Measurements from ENCODE around the gene CLDN34. TPM values are rescaled to one million over a fixed set of nuclear protein-coding genes. Genes with fewer than 3 reads are reported as not detected.

The CLDN34 gene
- total RNA-seq, 4 donors from 2014 or later: 0.26 to 3.1 (median 1.7) TPM; not detected in 1

DNA sequence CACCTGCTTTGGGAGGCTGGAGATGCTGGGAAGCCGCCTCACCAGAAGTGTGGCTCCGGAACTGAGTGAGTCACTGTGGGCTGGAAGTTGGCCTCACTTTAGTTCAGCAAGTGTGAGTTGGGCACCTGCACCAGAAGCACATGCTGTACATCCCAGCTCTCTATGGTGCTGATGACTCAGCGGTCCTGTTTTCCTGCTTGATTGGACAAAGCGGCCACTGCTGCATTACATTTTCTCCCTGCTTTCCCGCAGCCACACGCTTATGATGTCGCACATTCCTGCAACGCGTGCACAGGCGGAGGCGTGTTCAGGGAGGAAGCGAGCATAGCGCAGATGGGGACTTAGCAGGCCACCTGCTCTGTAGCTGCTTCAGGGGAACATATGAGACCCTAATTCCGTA lies 26.7 kb upstream of the CLDN34 start:
- no peak overlapping the region for H3K4me3 ChIP-seq
- 61 to 88% methylated on average over 5 to 8 of the region's 14 CpGs for WGBS, 2 donors
- no peaks in the 10 kb centered on the region for H3K27me3 ChIP-seq
- no peak for DNase-seq
- intact Hi-C loops (cut with DNase I): no loop called here
- no peaks in the 10 kb centered on the region for H3K9me3 ChIP-seq
- peaks cover 0 to 66% (median 0%) of the 10 kb centered on the region in 3 donors for H3K36me3 ChIP-seq
- H3K4me1 ChIP-seq: no peaks in the 10 kb centered on the region
- no peak overlapping the region for H3K27ac ChIP-seq
- no peak for TF ChIP-seq POLR2A (IDR thresholded peaks at IDR 0.05)
- no peak for TF ChIP-seq CTCF (IDR thresholded peaks at IDR 0.05)

DNA sequence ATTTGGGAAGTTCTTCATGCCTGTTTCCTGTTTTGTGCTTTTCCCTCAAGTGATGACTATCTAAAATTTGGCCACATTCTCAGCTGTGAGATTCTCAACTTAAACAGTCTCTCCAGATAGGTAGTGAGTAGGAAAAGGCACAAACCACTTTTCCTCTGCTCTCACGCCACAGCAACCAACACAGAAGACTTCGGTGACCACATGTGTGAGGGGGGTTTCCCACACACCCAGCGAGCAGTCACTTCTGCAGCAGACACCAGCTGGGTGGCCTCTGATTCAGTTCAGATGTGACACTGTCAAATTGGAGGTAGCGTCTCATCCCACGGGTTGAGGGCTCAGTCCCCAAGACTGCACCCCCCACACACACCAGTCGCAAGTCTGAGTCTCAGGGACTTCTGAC lies 25.1 kb upstream of the CLDN34 start:
- intact Hi-C loops (cut with DNase I): no loop called here
- no peaks in the 10 kb centered on the region for H3K27me3 ChIP-seq
- no peaks in the 10 kb centered on the region for H3K4me1 ChIP-seq
- H3K27ac ChIP-seq: no peak overlapping the region
- H3K4me3 ChIP-seq: no peak overlapping the region
- no peak for DNase-seq
- H3K36me3 ChIP-seq: peaks cover 0 to 72% (median 0%) of the 10 kb centered on the region in 3 donors
- no peak for TF ChIP-seq POLR2A (IDR thresholded peaks at IDR 0.05)
- TF ChIP-seq CTCF (IDR thresholded peaks at IDR 0.05): no peak
- 66% methylated on average over 4 of the region's 6 CpGs; no CpG with 5 or more reads in 1 of the 2 donors for WGBS, 2 donors
- H3K9me3 ChIP-seq: no peaks in the 10 kb centered on the region

DNA sequence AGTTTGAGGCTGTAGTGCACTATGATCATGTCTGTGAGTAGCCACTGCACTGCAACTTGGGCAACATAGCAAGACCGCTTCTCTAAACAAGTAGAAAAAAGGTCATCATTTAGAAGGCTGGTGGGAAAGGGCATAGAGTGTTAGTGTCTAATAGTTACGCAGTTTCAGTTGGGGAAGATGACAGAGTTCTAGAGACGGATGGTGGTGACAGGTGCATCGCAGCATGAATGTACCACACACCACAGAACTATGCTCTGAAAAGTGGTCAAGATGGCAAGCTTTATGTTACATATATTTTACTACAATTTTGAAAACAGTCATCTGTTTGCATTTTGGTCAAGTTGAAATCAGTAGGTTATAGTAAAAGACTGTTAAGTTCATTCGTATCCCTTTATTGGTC lies 23.7 kb upstream of the CLDN34 start:
- 83 to 94% methylated on average over 4 to 5 of the region's 5 CpGs for WGBS, 2 donors
- intact Hi-C loops (cut with DNase I): no loop called here
- DNase-seq: no peak
- H3K36me3 ChIP-seq: peaks cover 0 to 74% (median 0%) of the 10 kb centered on the region in 3 donors
- H3K9me3 ChIP-seq: no peaks in the 10 kb centered on the region
- TF ChIP-seq POLR2A (IDR thresholded peaks at IDR 0.05): no peak
- no peak for TF ChIP-seq CTCF (IDR thresholded peaks at IDR 0.05)
- no peak overlapping the region for H3K4me3 ChIP-seq
- H3K27ac ChIP-seq: no peak overlapping the region
- no peaks in the 10 kb centered on the region for H3K4me1 ChIP-seq
- no peaks in the 10 kb centered on the region for H3K27me3 ChIP-seq

GRCh38 chrX:9947131-9947794 lies 19.9 kb upstream of the CLDN34 start:
- Histone ChIP-seq H3K4me1 (no peaks in the 10 kb centered on the region), H3K36me3 (peaks cover 0 to 48% (median 0%) of the 10 kb centered on the region in 3 donors), H3K27me3 (no peaks in the 10 kb centered on the region), H3K9me3 (no peaks in the 10 kb centered on the region), H3K27ac (no peak overlapping the region), H3K4me3 (no peak overlapping the region)
- TF ChIP-seq CTCF (IDR thresholded peaks at IDR 0.05): no peak
- no peak for TF ChIP-seq POLR2A (IDR thresholded peaks at IDR 0.05)
- no peak for DNase-seq
- intact Hi-C loops (cut with DNase I): no loop called here
- WGBS, 2 donors: 66 to 67% methylated on average over 6 to 7 of the region's 10 CpGs

DNA sequence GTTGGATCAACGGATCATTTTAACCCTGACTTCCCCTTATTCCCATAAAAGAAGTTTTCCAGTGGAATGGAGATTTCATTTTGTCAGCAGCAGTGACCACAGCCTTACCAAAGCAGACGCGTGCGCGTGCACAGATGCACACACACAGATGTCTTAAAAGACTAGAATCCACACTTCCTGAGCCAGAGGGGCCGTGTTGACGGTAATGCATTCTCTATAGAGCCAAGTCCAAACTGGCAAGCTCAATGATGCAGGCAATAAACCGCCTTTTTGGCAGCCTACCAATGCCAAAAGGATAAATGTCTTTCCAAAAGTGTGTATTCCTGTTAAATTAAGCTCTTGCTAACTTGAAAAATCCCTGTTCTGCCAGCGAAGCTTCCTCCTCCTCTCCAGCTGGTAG lies 18.8 kb upstream of the CLDN34 start:
- 25 to 46% methylated on average over 2 to 9 of the region's 9 CpGs for WGBS, 2 donors
- no peak overlapping the region for H3K27ac ChIP-seq
- intact Hi-C loops (cut with DNase I): no loop called here
- TF ChIP-seq CTCF (IDR thresholded peaks at IDR 0.05) (no peak), POLR2A (IDR thresholded peaks at IDR 0.05) (no peak)
- H3K4me1 ChIP-seq: no peaks in the 10 kb centered on the region
- no peak overlapping the region for H3K4me3 ChIP-seq
- DNase-seq: no peak
- H3K36me3 ChIP-seq: peaks cover 0 to 48% (median 0%) of the 10 kb centered on the region in 3 donors
- H3K9me3 ChIP-seq: no peaks in the 10 kb centered on the region
- H3K27me3 ChIP-seq: no peaks in the 10 kb centered on the region

Measured in esophagus squamous epithelium (tissue), 5 donors.